SK-N-SH treated with all-trans-retinoic acid at 6 μM for 48 hours (cell line): Measurements from ENCODE around the gene KCND2.

ENCODE experiments used
- PATZ1 ChIP-seq: fragments of 250-450 bp; sonication (Bioruptor Pico); IDR thresholded peaks from 2 replicates; pipeline ENCODE4 v1.8.0; 2020; ENCODE audit warnings: mild to moderate bottlenecking, moderate library complexity, borderline replicate concordance
- RARB ChIP-seq: fragments of 250-450 bp; sonication (Bioruptor Pico); IDR thresholded peaks from 2 replicates; pipeline ENCODE4 v1.8.0; 2021; ENCODE audit warnings: mild to moderate bottlenecking, moderate library complexity
- TF ChIP-seq, protein P1 (sequence below): fragments of 250-450 bp; sonication (Bioruptor Pico); IDR thresholded peaks from 2 replicates; pipeline ENCODE4 v1.5.0; 2020; ENCODE audit warnings: mild to moderate bottlenecking, moderate library complexity

DNA sequence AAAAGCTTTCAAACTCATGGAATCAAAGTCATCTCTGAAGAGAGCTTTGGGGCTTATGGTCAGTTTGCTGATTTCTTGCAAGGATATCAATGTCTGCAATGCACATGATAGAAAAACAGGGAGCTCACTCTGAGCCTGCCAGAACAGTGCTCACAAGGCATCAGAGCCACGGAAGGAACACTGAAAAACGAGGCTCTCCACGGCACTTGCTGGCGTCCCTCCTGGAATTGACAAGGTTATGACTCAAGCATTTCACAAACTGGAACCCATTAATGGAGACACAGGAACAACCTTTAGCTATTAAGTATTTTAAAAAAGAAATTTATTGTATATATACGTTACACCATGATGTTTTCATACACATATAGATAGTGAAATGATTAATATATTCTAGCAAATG lies 266.3 kb downstream of the KCND2 start:
- TF ChIP-seq PATZ1 (CRISPR knock-in tag) (no peak), RARB (no peak)
- TF ChIP-seq, protein P1, sequence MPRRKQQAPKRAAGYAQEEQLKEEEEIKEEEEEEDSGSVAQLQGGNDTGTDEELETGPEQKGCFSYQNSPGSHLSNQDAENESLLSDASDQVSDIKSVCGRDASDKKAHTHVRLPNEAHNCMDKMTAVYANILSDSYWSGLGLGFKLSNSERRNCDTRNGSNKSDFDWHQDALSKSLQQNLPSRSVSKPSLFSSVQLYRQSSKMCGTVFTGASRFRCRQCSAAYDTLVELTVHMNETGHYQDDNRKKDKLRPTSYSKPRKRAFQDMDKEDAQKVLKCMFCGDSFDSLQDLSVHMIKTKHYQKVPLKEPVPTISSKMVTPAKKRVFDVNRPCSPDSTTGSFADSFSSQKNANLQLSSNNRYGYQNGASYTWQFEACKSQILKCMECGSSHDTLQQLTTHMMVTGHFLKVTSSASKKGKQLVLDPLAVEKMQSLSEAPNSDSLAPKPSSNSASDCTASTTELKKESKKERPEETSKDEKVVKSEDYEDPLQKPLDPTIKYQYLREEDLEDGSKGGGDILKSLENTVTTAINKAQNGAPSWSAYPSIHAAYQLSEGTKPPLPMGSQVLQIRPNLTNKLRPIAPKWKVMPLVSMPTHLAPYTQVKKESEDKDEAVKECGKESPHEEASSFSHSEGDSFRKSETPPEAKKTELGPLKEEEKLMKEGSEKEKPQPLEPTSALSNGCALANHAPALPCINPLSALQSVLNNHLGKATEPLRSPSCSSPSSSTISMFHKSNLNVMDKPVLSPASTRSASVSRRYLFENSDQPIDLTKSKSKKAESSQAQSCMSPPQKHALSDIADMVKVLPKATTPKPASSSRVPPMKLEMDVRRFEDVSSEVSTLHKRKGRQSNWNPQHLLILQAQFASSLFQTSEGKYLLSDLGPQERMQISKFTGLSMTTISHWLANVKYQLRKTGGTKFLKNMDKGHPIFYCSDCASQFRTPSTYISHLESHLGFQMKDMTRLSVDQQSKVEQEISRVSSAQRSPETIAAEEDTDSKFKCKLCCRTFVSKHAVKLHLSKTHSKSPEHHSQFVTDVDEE (CRISPR knock-in tag), result no peak
